Adrenal gland (tissue), 5 donors: Measurements from ENCODE around the gene PRKCI.

ENCODE experiments used
- CTCF ChIP-seq, 6 experiments: fragments of 450-650 bp in 4 of 6; fragments of 200-600 bp in 2 of 6; sonication (generic) in 1 of 6; IDR thresholded peaks; 1 replicate in 5 of 6; 2 replicates in 1 of 6; pipeline versions ENCODE4 v1.5.1 to v1.8.0; 2016 to 2021; ENCODE audit warnings: antibody characterized with exemption in 6 of 6, mild to moderate bottlenecking in 2 of 6, moderate library complexity in 1 of 6
- POLR2A ChIP-seq, 2 donors: fragments of 450-650 bp; IDR thresholded peaks; one replicate each; pipeline ENCODE4 v1.6.1; 2017; ENCODE audit warnings: antibody characterized with exemption in 2 of 2, mild to moderate bottlenecking in 2 of 2, moderate library complexity in 1 of 2
- donor health status: DM: no; HTN: no; CAD: no.

- TF ChIP-seq CTCF (IDR thresholded peaks at IDR 0.05) (no peak), POLR2A (IDR thresholded peaks at IDR 0.05) (no peak)
Measured at GRCh38 chr3:170226426-170226960, 4.3 kb downstream of the PRKCI start.
